Kidney (tissue), 14 donors: ENCODE measurements around the gene KCNN3. TPM values are rescaled to one million over a fixed set of nuclear protein-coding genes. Genes with fewer than 3 reads are reported as not detected.

Experiments used
- DNase-seq, 5 donors: peaks; one replicate each; pipeline ENCODE4 v3.0.0-alpha.2; 2013 to 2020
- FAIRE-seq: peaks from 2 replicates; lab custom pipeline; 2012; peaks lifted over from hg19 to GRCh38; lab: Jason Lieb, UNC
- H3K27ac ChIP-seq, 2 donors: one replicate each; pipeline ENCODE4 v1.7.0; 2013; ENCODE audit warnings: low read depth in 2 of 2, low read length in 2 of 2, inconsistent platforms in 1 of 2
- H3K27me3 ChIP-seq: one replicate; pipeline ENCODE4 v1.7.1; 2013; ENCODE audit warnings: low read length, inconsistent platforms; ENCODE audit not compliant: control insufficient read depth, insufficient read depth
- H3K36me3 ChIP-seq, 3 donors: one replicate each; pipeline versions ENCODE4 v1.7.0 to v1.7.1; 2013; ENCODE audit warnings: low read length in 3 of 3, control low read depth in 1 of 3, inconsistent platforms in 1 of 3; ENCODE audit not compliant: insufficient read depth in 3 of 3, control insufficient read depth in 2 of 3
- H3K4me1 ChIP-seq, 3 donors: one replicate each; pipeline versions ENCODE4 v1.7.0 to v1.7.1; 2013; ENCODE audit warnings: low read length in 3 of 3, inconsistent platforms in 1 of 3, low read depth in 1 of 3; ENCODE audit not compliant: control insufficient read depth in 2 of 3, insufficient read depth in 2 of 3
- H3K4me3 ChIP-seq, 3 donors: one replicate each; pipeline versions ENCODE4 v1.7.0 to v1.8.1; 2013; ENCODE audit warnings: low read length in 3 of 3, control low read depth in 1 of 3, inconsistent platforms in 1 of 3
- H3K9ac ChIP-seq, 3 donors: one replicate each; pipeline versions ENCODE4 v1.7.0 to v1.7.1; 2013; ENCODE audit warnings: low read length in 3 of 3, control low read depth in 1 of 3, inconsistent platforms in 1 of 3
- H3K9me3 ChIP-seq, 3 donors: one replicate each; pipeline versions ENCODE4 v1.7.0 to v1.7.1; 2013; ENCODE audit warnings: low read length in 3 of 3, control low read depth in 1 of 3, inconsistent platforms in 1 of 3; ENCODE audit not compliant: control insufficient read depth in 2 of 3, insufficient read depth in 1 of 3
- CTCF ChIP-seq: IDR thresholded peaks from 3 replicates; pipeline ENCODE4 v1.5.1; 2012; ENCODE audit warnings: mild to moderate bottlenecking, moderate library complexity, borderline replicate concordance; ENCODE audit not compliant: insufficient read depth; ENCODE audit errors: extremely low read depth
- intact Hi-C: fragments of 100-400 bp; cut with DNase I; formaldehyde crosslinking; loops from one replicate; pipeline ENCODE4 v1.11.1; 2022
- polyA plus RNA-seq: library from polyadenylated mRNA; stranded (reverse); fragments of 350-450 nt; fragmentation: Illumina TruSeq; extraction: RNeasy Lipid Tissue Mini Kit (QIAGEN cat#74804); gene quantifications from one replicate; pipeline ENCODE4 v1.2.3, GENCODE V29; 2014; ENCODE audit warnings: low read depth, low replicate concordance; ENCODE audit not compliant: insufficient read depth
- total RNA-seq: library from RNA; stranded (reverse); fragmentation: NEBNext Ultra II Directional; extraction: Animal tissue kit (Norgen Biotek cat#: 25700); gene quantifications from one replicate; pipeline ENCODE4 v1.2.1, GENCODE V29; 2021
- donor health status: control.
- donor health status: control.
- donor health status: control.
- donor health status: control.
- donor health status: control.
- donor health status: DM: yes; HTN: yes; CAD: no.
- donor health status: Normal renal cell carcinoma (clear cell type).

Gene KCNN3
- total and polyA plus RNA-seq, 2 donors from 2014 or later: 2.6 to 5.6 TPM

DNA sequence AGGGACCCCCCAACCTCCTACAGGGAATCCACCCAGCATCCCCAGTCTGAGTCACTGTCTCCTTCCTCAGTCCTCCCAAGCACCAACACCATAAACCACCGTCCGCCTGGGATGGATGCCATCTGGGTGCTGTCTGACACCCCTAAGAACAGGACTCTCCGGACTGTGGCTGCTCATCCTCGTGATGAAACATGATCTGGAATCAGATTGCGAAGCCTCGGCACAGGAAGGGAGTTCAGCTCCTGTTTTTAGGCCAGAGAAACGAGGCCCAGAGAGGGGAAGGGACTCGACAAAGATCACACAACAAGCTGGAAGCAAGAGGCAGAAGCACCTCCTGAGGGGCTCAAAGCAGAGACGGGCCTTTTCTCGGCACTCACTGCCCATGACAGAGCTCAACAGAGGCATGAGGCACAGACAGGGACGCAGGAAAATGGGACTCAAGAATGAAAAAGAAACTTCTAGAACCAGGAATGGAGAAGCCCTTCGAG is 8.4 kb downstream of the KCNN3 start:
- intact Hi-C loops: no loop called here
- H3K36me3 ChIP-seq: no peaks in the 10 kb centered on the region
- no peak for TF ChIP-seq CTCF
- DNase-seq: no peak
- H3K9me3 ChIP-seq: no peaks in the 10 kb centered on the region
- no peak overlapping the region for H3K27ac ChIP-seq
- peaks cover 0 to 12% (median 11%) of the 10 kb centered on the region in 3 donors for H3K4me1 ChIP-seq
- H3K4me3 ChIP-seq: no peak overlapping the region
- H3K27me3 ChIP-seq: no peaks in the 10 kb centered on the region
- FAIRE-seq: no peak
- peak overlapping the region in 1 of 3 donors; percentile 19 for H3K9ac ChIP-seq

DNA sequence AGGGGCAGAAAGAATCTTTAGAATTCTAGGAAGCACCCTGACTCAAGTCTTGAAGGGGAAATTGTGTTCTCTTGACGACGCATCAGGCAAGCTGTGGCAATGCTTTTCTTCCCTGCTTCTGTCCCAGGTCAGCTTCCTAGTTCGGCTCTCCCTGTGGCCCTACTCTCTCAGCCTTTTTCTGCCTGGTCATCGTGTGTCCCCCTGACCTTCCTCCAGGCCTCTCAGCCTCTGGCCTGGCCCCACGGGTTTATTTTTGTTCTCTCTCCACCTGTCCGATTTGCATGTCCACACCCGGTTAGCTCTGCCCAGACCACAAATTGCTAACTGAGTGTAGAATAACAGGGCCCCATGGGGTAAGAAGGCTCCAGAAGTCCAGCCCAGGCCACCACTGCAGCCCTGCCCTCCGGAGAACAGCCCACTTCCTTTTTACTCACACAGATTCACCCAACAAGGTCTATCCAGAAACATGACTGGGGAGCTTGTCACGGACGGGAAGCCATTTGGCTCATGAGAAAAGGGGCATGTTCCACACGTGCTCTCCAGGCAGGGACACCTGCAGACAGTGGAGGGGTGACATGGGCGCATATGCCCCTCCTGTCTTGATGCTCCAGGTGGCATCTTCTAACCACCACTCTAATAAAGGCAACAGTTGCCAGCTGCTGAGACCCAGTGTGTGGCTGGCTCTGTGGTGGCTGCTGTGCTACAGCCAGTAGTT is 9.8 kb downstream of the KCNN3 start:
- Histone ChIP-seq H3K27me3 (no peaks in the 10 kb centered on the region), H3K36me3 (no peaks in the 10 kb centered on the region), H3K4me1 (peaks cover 0 to 12% (median 11%) of the 10 kb centered on the region in 3 donors), H3K9ac (no peak overlapping the region), H3K9me3 (no peaks in the 10 kb centered on the region), H3K27ac (no peak overlapping the region), H3K4me3 (no peak overlapping the region)
- no peak for TF ChIP-seq CTCF
- intact Hi-C loops: no loop called here
- FAIRE-seq (no peak), DNase-seq (no peak)

DNA sequence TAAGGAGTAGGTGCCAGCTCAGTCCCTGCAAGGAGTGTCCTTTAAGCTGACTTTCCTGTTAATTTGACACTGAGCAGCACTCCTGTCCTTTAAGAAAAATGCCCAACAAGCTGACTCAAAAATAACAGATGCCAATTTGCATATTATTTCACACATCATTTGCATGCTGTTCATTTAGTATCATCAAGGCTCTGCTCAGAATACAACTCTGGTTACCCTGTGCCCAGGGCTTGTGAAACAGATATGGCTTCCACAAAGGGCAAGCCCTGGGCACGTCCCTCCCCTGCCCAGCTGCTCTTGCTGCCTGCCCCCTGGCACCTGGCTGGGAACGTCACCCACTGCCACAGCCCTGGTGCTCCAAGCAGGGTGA is 10.3 kb downstream of the KCNN3 start:
- peaks cover 0 to 10% (median 9%) of the 10 kb centered on the region in 3 donors for H3K4me1 ChIP-seq
- no peaks in the 10 kb centered on the region for H3K9me3 ChIP-seq
- H3K27ac ChIP-seq: no peak overlapping the region
- no peaks in the 10 kb centered on the region for H3K36me3 ChIP-seq
- H3K4me3 ChIP-seq: no peak overlapping the region
- intact Hi-C loops: no loop called here
- no peak overlapping the region for H3K9ac ChIP-seq
- TF ChIP-seq CTCF: no peak
- no peaks in the 10 kb centered on the region for H3K27me3 ChIP-seq
- no peak for FAIRE-seq
- no peak for DNase-seq
